HG03520 (cell line): ENCODE data around the gene MON1A.

Experiments used
- ATAC-seq: cut with Tn5 transposase; IDR thresholded peaks from one replicate; pipeline ENCODE4 v1.9.1; 2021; ENCODE audit warnings: mild to moderate bottlenecking, moderate library complexity; ENCODE audit not compliant: unreplicated experiment

The MON1A gene

DNA sequence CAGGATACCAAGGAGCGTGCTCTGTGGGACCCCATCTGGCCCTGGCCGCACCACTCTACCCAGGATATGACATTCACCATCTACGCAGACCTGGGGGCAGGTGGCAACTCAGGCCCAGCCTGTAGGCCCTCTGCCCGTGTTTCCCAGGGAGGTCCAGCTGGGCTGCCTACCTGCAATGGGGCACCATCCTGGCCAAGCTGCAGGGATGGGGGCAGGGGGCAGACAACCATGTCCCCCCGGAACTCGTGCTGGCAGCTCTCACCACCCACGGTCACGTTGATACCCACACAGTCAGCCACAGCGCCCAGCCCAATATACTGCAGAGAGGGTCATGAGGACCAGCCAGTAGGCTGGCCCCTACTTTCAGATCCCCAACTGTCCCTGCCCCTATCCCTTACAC is 33.8 kb downstream of the MON1A start:
- ATAC-seq: no peak

DNA sequence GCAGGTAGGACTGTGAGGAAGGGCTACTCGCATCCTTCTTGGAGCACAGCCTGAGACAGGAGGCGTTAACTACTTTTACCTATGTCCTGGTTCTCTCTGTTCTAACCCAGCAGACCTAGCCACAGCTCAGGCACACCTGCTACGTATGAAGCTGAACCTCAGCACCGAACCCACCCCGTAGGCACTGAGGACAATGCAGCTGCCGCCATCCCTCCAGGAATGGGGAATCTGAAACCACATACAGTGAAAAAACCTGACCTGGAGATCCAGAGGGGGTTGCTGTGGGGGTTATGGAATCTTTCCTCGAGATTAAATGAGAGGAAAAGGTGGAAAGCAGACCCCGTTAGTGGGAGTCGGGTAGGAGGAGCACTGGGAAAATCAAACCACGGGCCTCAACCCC is 40.3 kb downstream of the MON1A start:
- ATAC-seq: no peak

DNA sequence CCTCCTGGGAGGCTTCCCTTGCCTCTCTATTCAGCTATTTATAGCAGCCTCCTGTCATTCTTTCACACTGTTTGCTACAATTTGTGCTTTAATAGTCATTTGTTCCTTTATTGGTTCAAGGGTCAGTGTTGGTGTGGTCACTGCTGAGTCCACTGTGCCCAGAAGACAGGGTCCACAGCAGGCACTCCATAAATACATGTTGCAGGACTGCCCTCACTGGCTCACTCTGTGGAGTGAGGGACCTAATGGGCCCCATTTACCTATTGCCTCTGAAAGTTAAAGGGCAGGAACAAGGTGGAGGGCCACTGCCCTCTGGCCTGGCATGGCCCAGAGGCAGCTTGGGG is 42.7 kb downstream of the MON1A start:
- no peak for ATAC-seq

DNA sequence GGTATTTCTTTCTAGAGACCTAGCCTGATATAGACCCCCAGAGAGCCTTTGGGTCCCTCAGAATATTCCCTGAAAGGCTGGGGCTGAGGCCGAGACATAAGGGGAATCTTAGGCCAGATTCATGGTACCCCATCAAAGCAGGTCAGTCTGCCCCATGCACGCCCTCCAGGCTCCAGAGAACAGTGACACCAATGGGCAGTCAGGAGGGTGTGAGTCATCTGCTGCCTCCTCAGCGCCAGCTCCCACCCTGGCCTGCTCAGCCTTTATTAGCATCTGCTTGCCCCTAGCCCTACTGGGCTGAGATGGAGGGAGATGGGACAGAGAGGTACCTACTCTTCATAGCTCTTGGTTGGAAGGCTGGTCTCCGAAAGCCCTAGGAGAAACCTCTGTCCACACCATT is 45.6 kb downstream of the MON1A start:
- ATAC-seq: no peak

DNA sequence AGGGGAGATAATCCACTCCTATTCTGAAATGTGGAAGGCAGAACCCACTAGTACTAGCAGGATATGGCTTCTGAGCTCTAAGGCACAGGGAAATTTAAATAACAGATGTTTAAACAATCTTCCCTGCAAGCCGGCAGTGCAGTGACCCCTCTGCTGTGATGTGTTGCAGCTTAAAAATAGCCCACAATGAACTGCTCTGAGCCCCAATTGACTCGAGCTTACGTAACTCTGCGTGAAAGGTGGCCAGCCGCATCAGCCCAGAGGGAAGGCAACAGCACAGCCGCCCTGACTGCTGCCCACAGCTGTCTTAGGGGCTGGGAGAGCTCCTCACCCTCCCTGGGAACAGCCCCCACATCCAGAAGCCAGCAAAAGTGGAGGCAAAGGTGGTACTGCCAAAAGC is 47.4 kb downstream of the MON1A start:
- no peak for ATAC-seq

GRCh38 chr3:49880581-49881315 is 48.9 kb downstream of the MON1A start:
- no peak for ATAC-seq

DNA sequence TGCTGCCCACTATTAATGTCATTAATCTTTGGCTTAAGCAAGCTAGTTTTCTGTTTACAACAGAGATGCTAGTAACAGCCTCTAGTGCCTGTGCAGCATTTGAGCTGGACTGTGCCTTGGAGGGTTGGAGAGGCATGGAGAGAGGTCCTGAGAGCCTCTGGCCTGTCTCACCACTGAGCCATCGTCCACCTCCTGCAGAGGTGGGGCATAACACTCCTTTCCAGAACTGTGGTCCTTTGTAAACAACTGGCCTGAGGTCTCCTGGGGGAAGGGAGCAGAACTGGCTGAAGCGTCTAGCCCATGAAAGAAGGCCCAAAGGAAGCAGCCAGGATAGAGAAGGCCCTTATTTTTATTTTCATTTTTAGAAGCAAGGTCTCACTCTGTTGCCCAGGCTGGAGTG is 49.9 kb downstream of the MON1A start:
- ATAC-seq: no peak

DNA sequence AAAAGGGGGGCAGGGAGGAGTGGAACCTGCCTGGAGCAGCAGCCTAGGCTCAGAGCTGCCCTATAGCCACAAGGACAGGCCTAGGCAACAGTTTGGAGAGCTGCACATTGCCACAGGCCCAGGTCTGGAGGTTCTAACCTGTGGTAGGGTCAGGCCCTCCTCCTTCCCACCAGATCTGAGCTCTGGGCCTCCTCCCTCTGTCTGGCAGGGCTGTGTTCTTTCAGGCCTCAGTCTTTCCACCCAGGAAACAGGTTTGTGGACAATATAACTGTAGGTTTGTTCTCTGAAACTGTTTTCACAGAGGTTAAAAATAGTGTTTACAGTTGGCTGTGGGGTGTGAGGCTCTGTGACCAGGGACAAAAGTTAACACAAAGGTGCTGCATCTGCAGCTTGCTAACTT is 50.9 kb downstream of the MON1A start:
- ATAC-seq: no peak

DNA sequence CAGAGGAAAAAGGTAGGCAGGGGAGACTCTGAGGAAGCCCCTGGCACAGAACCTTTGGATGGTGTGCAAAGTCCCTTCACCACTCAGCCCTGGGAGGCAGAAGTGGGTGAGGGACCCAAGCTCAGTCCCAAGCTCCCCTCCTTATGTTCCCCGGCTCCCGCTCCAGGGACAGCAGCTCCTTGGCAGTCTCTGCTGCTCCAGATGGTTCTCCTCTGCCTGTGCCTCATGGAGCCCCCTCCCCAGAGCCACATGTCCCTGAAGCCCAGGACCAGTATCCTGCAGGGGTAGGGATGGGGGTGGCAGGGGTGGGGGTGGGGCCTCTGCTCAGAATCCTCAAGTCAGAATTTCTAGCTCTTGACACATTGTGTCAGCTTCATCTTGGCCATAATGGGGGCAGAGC is 51.9 kb downstream of the MON1A start:
- no peak for ATAC-seq

GRCh38 chr3:49876567-49876966 is 53.0 kb downstream of the MON1A start:
- no peak for ATAC-seq

DNA sequence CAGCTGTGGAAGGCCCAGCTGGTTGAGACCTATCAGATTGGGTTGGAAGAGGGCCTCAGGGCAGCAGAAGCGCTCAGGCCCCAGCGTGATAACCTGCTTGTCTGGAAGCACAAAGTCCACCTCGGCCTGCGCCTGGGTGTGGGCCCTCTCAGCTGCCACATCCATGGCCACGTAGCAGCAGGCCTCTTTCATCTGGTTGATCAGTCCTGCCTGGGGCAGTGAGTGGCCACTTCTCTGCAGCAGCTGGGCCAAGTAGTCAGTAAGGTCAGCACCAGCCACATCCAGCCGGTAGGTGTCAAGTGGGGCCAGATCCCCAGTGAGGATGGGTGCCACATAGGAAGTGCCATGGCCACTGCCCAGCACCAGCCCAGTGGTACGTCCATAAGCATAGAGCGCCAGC is 56.0 kb downstream of the MON1A start:
- no peak for ATAC-seq

DNA sequence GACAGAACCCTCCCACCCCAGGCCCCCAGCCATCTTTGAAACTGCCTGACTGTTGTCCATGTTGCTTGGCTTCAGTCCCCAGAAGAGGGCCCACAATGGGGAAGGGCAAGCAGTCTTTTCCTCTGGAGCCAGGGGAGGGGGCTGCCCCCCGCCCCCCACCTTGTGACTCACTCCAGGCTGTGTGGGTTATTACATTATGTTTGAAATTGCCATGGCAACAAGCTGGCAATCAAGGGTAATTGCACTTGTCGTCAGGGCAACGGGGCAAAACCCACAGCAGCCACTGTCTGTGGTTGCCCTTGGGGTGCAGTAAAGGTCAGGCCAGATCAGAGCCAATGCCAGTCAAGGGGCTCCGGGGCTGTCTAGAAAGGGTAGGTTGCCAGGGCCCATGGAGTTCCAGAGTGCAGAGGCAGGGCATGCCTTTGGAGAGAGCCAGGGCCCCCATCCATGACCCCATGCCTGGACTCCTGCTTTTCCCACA is 56.8 kb downstream of the MON1A start:
- no peak for ATAC-seq

GRCh38 chr3:49871531-49872153 is 58.0 kb downstream of the MON1A start:
- no peak for ATAC-seq

- ATAC-seq: no peak
Measured at GRCh38 chr3:49869525-49870126, 60.0 kb downstream of the MON1A start, which contains the start of gene CAMKV. TSS of gene CAMKV (minus strand) at chr3:49869906. CDS start at chr3:49862388, 7,518 bp downstream.

GRCh38 chr3:49868862-49869466 is 60.6 kb downstream of the MON1A start:
- no peak for ATAC-seq

DNA sequence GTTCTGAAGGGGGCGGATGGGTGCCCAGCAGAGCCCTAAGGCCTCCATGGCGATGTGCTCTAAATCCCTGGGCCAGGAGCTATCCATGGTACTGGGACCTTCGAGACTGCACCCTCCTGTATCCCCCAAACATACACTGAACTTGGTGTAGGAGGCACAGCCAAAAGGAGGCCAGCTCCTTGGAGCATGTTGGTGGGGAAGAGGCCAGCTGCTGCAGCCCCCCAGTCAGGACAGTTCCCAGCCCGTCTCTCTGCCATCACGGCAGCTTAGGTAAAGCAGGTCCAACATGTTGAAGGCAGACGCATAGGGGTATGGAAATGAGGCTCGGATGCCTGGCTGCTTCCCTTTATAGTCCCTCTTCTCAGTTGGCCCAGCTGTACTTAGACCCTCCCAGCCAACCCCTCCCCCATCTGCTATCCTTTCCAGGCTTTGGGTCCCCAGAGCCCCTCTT is 61.7 kb downstream of the MON1A start:
- no peak for ATAC-seq

DNA sequence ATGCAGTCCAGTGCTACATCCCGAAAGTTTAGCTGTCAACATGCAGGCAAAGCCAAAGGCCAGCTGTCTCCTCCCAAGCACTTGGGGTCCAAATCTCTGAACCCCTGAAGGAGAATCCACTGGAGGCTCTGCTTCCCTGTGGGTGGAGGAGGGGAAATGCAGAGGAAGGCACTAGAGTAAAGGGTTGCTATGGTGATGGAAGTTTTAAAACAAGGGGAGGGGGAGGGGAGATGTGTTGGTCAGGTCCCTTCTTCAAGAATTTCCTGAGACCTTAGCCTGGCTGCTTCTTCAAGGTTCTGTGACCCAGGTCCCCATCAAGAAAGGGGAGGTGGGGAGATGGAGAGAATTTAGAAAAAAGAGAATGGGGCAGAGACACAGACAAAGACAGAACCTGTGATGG is 62.2 kb downstream of the MON1A start:
- no peak for ATAC-seq

DNA sequence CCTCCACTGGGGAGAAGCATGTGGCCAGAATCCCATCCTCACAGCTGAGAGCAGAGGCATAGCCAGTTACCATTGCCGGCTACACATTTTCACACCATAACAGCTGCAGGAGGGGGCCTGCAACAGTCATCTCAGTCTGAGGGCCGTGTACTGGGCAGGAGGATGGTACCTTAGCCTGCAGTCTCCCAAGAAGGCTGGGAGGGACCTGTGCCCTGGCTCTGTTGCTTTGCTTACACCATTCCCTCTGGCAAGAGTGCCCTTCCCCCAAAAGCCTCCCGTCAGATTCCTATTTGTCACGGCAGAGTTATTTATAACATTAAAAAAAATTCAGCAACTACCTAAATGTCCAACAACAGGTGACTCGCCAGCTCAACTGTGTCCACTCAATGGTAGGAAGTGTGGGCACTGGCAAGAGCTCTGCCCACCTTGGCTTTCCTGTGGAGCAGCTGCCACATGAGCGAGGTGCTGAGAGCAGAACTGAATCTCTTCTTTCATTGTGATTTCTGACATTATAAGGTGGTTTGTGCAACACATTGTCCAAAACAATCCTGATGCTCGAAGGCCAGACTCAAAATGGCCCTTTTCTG is 64.3 kb downstream of the MON1A start:
- no peak for ATAC-seq

GRCh38 chr3:49864505-49864904 is 65.1 kb downstream of the MON1A start:
- ATAC-seq: no peak

GRCh38 chr3:49859576-49860305 is 69.9 kb downstream of the MON1A start:
- ATAC-seq: no peak
